Measurements from ENCODE around the gene IL37. TPM values are rescaled to one million over a fixed set of nuclear protein-coding genes. Genes with fewer than 3 reads are reported as not detected.
A peak's percentile ranks its signal among the peaks of the same experiment; 100 is the strongest.

IL37 gene, protein sequence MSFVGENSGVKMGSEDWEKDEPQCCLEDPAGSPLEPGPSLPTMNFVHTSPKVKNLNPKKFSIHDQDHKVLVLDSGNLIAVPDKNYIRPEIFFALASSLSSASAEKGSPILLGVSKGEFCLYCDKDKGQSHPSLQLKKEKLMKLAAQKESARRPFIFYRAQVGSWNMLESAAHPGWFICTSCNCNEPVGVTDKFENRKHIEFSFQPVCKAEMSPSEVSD
- polyA plus RNA-seq (2014; cell fraction: cytosol; rRNA removed): not detected in 2 replicates
- not detected in 2 replicates for polyA plus RNA-seq (2014; cell fraction: nucleus; rRNA removed)

GRCh38 chr2:112910865-112911264, at the start of gene IL37:
Gene IL37 (plus strand): TSS chr2:112911165. CDS start chr2:112913013, 1,848 bp downstream.
- no peak for DNase-seq (ENCODE audit: low spot score)

- no peak for DNase-seq (ENCODE audit: low spot score)
Measured at GRCh38 chr2:112864072-112864471, 46.9 kb upstream of the IL37 start.

- DNase-seq (ENCODE audit: low spot score): no peak
Measured at GRCh38 chr2:112866128-112866835, 44.7 kb upstream of the IL37 start.

DNA sequence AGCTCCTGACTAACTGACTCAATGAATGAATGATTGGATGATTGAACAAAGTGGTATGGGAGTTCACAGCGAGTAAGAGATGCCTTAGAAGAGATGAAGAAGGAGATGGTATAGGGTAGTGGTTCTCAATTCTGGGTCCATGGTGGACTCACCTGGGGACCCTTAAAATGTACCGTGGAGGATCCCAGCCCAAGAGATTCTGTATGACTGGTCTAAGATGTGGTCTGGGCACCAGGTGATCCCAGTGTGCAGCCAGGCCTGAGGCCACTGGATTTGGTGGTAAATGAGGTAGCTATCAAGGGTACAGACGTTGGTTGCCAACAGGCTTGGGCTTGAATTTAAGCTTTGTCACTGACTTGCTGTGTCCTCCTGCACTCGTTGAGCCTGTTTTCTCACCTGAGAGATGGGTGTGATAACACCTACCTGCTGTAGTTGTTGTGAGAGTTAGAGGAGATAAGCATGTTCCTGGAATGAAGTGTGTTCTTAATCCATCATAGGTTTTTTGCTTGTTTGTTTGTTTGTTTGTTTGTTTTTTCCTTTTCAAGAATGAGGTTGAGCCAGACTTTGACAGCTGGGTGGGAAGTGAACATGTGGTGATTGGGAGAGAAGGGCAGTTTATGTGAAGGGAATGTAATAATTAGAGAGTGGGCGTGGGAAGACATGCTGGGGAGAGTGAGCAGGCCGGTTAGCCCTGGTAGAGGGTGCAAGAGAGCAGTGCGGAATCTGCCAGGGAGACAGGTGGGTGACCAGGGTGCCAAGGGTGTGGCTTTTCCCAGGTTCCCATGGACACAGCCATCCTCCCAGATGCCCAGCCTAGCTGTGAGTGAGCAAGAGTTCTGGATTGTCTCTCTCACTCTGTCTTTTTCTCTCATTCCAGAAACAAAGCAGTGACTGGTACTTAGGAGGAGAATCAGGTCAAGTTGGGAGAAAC, 43.0 kb upstream of the IL37 start:
- DNase-seq (ENCODE audit: low spot score): no peak

DNA sequence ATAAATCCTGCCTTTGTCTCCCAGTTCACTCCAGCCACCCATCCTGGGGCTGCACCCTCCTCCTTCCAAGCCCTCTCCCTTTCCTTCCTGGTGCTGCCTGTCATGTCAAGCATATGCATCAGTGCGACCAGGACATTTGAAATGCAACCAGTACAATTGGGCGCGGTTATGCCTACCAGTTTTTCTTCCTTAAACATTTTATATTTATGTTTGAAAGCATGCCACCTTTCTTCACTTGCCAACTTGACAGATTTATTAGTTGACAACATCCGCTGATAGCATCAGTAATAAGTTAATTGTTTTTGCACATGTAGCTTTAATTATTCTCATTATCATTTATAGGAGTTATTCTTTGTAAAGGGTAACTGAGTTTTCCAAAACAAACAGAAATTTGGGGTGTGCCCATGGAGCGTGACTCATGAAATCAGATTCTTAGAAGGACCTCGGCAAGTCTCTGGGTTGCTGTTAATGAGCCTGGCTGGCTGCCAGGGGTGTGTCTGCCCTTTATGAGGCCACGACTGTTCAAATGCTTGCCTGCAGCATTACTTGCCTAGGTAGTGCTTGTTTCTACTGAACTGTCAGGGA, 41.6 kb upstream of the IL37 start:
- DNase-seq (ENCODE audit: low spot score): no peak

DNA sequence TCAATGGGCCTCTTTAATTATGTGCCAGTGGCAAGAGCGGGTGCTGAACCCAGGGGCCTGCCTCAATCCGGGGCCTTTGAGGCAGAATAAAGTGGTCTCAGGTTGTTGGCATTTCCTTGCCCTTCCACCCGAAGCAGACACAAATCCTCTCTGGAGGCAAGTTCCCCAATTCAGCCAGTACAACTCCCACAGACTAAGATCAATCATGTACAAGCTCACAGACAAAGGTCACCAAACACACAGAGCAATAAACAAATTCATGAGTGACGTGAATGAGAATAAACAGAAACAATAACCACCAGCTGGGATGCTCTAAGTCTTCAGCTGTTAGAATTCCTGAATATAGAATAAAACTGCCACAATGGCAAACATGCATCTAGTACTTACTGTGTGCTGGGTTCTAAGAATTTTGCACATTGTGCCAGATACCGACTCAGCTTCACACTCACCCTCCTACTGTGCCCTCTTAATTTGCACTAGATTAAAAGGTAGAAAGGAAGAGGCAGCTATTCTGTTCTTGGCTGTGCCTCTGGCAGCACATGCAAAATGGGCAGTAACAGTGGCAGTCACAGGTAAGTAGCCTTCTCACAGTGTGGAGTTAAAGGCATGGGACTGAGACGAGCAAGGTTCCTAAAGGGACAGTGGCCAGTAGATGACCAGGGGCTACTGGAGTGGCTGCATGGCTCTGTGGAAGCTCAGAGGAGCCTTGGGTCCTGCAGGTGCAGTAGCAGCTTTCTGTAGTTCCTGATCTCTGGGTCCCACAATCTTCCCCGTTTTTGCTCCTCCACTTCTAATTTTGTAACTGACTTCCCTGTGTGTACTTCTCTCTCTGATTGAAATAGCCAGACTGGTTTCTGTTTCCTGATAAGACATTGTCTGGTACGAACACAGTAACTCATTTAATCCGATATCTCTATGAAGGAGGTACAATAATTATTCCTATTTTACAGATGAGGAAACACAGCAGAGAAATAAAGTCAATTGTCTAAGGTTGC, 39.8 kb upstream of the IL37 start:
- no peak for DNase-seq (ENCODE audit: low spot score)

DNA sequence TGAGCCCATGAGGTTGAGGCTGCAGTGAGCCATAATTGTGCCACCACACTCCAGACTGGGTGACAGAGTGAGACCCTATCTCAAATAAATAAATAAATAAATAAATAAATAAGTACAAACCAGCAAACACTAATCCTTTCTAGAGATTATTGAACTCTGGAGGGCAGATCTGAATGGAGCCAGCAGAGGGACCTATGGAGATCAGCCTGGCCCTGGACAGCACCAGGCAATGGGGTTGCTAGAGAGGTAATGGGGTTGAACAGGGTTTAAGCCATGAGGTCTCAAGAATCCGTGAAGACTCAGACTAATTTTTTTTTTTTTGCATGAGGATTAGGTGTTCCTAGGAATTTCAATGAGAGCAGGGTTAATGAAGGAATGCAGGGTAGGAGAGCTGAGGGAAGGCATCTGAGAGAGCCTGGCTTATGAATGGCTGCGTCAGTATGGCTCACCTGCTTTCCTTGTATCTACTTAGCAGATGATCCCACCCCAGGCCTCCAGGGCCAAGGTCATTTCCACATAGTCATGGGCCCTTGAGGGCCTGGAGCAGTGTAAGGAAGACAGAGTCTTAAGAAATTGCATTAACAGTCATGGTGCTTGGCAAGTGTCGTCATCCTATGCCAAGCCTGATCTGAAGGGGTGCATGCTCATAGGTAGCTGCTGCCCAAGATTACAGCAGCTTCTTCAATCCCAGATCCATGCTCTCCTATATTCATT, 34.6 kb upstream of the IL37 start:
- no peak for DNase-seq (ENCODE audit: low spot score)

- DNase-seq (ENCODE audit: low spot score): no peak
Measured at GRCh38 chr2:112876971-112877361, 34.0 kb upstream of the IL37 start.

GRCh38 chr2:112877423-112877822, 33.5 kb upstream of the IL37 start:
- DNase-seq (ENCODE audit: low spot score): no peak

GRCh38 chr2:112879491-112880041, 31.4 kb upstream of the IL37 start:
- DNase-seq (ENCODE audit: low spot score): no peak

- no peak for DNase-seq (ENCODE audit: low spot score)
Measured at GRCh38 chr2:112880091-112880531, 30.9 kb upstream of the IL37 start.

- no peak for DNase-seq (ENCODE audit: low spot score)
Measured at GRCh38 chr2:112880696-112881095, 30.3 kb upstream of the IL37 start.

DNA sequence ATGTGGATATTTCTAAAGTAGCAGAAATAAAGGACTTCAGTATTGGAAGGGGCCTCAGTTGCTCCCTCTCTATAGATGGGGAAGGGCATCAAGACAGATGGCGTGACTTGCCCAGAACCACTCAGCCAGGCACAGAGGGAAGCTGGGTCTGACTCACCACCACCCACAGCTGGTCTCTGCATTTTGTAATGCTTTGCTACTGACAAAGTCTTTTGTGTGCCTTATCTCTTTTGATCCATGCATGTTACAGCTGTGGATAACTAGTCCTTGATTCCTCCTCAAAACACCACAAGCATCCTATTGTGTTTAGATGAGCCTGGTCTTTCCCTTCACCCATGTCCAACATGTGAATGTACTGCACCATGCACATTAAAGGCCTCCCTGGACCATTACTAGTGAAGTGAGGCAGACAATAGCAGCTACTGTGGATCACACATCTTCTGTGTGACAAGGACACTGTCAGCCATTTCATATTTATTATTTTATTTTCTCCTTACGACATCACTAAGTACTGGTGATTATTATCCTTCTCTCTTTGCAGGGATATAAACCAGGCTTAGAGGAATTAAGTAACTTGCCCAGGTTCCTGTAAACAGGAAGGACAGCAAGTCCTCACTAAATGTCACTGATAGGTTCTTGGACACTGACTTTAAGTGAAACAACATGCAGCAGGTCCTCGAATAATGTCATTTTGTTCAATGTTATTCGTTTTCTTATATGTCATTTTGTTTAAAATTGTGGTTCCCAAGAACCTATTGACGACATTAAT, 29.6 kb upstream of the IL37 start:
- DNase-seq (ENCODE audit: low spot score): no peak

- DNase-seq (ENCODE audit: low spot score): no peak
Measured at GRCh38 chr2:112883669-112884068, 27.3 kb upstream of the IL37 start.

- DNase-seq (ENCODE audit: low spot score): peak; percentile 35
Measured at GRCh38 chr2:112884869-112885505, 26.0 kb upstream of the IL37 start.

- DNase-seq (ENCODE audit: low spot score): no peak
Measured at GRCh38 chr2:112885506-112885902, 25.5 kb upstream of the IL37 start.

DNA sequence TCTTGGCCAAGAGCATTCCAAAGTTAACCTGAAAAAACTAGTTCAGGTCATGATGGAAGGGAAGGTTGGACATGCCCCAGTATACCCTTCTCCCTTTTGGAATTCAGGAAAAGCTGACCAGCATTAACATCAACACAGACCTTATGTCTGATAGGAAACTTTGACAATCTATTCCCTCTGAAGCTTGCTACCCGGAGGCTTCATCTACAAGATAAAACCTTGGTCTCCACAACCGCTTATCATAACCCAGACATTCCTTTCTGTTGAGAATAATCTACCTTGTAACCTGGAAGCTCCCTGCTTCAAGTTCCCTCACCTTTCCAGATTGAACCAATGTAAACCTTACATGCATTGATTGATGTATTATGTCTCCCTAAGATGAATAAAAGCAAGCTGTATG, 24.7 kb upstream of the IL37 start:
- DNase-seq (ENCODE audit: low spot score): no peak
